Endothelial cell of umbilical vein (primary cell): ENCODE measurements around the gene MT1HL1. TPM values are rescaled to one million over a fixed set of nuclear protein-coding genes. Genes with fewer than 3 reads are reported as not detected.

Experiments used
- BruUV-seq: library from RNA; stranded (reverse); fragments of 400-500 nt; replicated peaks from 2 replicates; lab custom pipeline; 2021; lab: Mats Ljungman, UMichigan
- CTCF ChIA-PET: fragments of 300-600, 350-600 bp; sonication (Branson Sonifier 250); formaldehyde crosslinking; loops from one replicate; lab custom pipeline; 2021; ENCODE audit warnings: antibody characterized with exemption, inconsistent platforms; lab: Charles Lee
- POLR2A ChIA-PET: fragments of 300-600, 350-600 bp; sonication (Branson Sonifier 250); formaldehyde crosslinking; loops from one replicate; lab custom pipeline; 2021; ENCODE audit warnings: antibody characterized with exemption, inconsistent platforms; lab: Charles Lee
- DNase-seq: peaks from one replicate; pipeline ENCODE4 v3.0.0-alpha.2; 2011; ENCODE audit warnings: low read depth, low spot score
- FAIRE-seq: peaks from 2 replicates; lab custom pipeline; 2011; peaks lifted over from hg19 to GRCh38; lab: Jason Lieb, UNC
- H2AFZ ChIP-seq: 2 replicates; pipeline ENCODE4 v1.6.0; 2012; ENCODE audit warnings: low read depth, low read length, control low read depth, inconsistent platforms
- H3K27ac ChIP-seq: 2 replicates; pipeline ENCODE4 v1.5.1; 2011; ENCODE audit warnings: low read depth, mild to moderate bottlenecking, control low read depth, low read length, moderate library complexity; ENCODE audit not compliant: insufficient read depth
- H3K27me3 ChIP-seq, 2 experiments: 2 replicates each; pipeline versions ENCODE4 v1.6.0 to v1.6.1; 2011; ENCODE audit warnings: low read length in 2 of 2, mixed read lengths in 1 of 2; ENCODE audit not compliant: control insufficient read depth in 2 of 2, insufficient read depth in 2 of 2
- H3K36me3 ChIP-seq, 2 experiments: 2 replicates in 1 of 2; 3 replicates in 1 of 2; pipeline ENCODE4 v1.5.1; 2011; ENCODE audit warnings: low read length in 2 of 2, mild to moderate bottlenecking in 1 of 2, moderate library complexity in 1 of 2; ENCODE audit not compliant: control insufficient read depth in 2 of 2, insufficient read depth in 2 of 2; ENCODE audit errors: extremely low read depth in 1 of 2
- H3K4me1 ChIP-seq: 3 replicates; pipeline ENCODE4 v1.5.1; 2011; ENCODE audit warnings: mild to moderate bottlenecking, low read length; ENCODE audit not compliant: control insufficient read depth, insufficient read depth; ENCODE audit errors: extremely low read depth
- H3K4me2 ChIP-seq: 2 replicates; pipeline ENCODE4 v1.6.1; 2011; ENCODE audit warnings: low read length, control low read depth, mixed read lengths; ENCODE audit not compliant: insufficient read depth
- H3K4me3 ChIP-seq, 3 experiments: fragments of 200-600 bp in 1 of 3; sonication (generic), shearing (Covaris generic) in 1 of 3; replicated peaks in 1 of 3; 2 replicates each; pipeline ENCODE4 v1.5.1; 2011 to 2016; ENCODE audit warnings: control low read depth in 3 of 3, low read length in 3 of 3, mild to moderate bottlenecking in 2 of 3, inconsistent platforms in 1 of 3, low read depth in 1 of 3, moderate library complexity in 1 of 3; ENCODE audit not compliant: insufficient read depth in 1 of 3
- H3K79me2 ChIP-seq: 2 replicates; pipeline ENCODE4 v1.6.0; 2012; ENCODE audit warnings: low read length, inconsistent platforms; ENCODE audit not compliant: control insufficient read depth, insufficient read depth
- H3K9ac ChIP-seq: replicated peaks from 2 replicates; pipeline ENCODE3; 2011; ENCODE audit warnings: low read length, control low read depth; ENCODE audit not compliant: insufficient read depth; ENCODE audit errors: extremely low read depth
- H3K9me1 ChIP-seq: replicated peaks from 3 replicates; pipeline ENCODE4 v1.6.0; 2011; ENCODE audit warnings: mild to moderate bottlenecking, low read length; ENCODE audit not compliant: control insufficient read depth, insufficient read depth; ENCODE audit errors: extremely low read depth
- H3K9me3 ChIP-seq: replicated peaks from 2 replicates; pipeline ENCODE4 v1.5.1; 2012; ENCODE audit warnings: low read length, inconsistent platforms; ENCODE audit not compliant: control insufficient read depth, insufficient read depth
- H4K20me1 ChIP-seq: replicated peaks from 2 replicates; pipeline ENCODE3; 2011; ENCODE audit warnings: mild to moderate bottlenecking, low read length; ENCODE audit not compliant: control insufficient read depth, insufficient read depth; ENCODE audit errors: extremely low read depth
- EZH2 ChIP-seq: IDR thresholded peaks from 2 replicates; pipeline ENCODE4 v1.6.1; 2012; ENCODE audit warnings: borderline replicate concordance, low read depth, mild to moderate bottlenecking, moderate library complexity, low read length, inconsistent platforms; ENCODE audit not compliant: severe bottlenecking
- FOS ChIP-seq: IDR thresholded peaks from 2 replicates; pipeline ENCODE4 v1.6.1; 2011; ENCODE audit warnings: mild to moderate bottlenecking, low read length, moderate library complexity, borderline replicate concordance; ENCODE audit not compliant: insufficient read depth
- GATA2 ChIP-seq: IDR thresholded peaks from 2 replicates; pipeline ENCODE4 v1.7.0; 2011; ENCODE audit warnings: low read depth, mild to moderate bottlenecking, moderate library complexity, mixed read lengths, low read length; ENCODE audit not compliant: insufficient read length, insufficient read depth
- JUN ChIP-seq: IDR thresholded peaks from 2 replicates; pipeline ENCODE4 v1.6.1; 2011; ENCODE audit warnings: borderline replicate concordance, low read depth; ENCODE audit not compliant: insufficient read length, insufficient read depth
- MYC ChIP-seq: IDR thresholded peaks from one replicate; pipeline ENCODE4 v1.6.1; 2011; ENCODE audit warnings: mild to moderate bottlenecking, low read depth, low read length
- POLR2AphosphoS5 ChIP-seq: IDR thresholded peaks from 2 replicates; pipeline ENCODE4 v1.6.1; 2012; ENCODE audit warnings: low read depth, mild to moderate bottlenecking, control low read depth, low read length, moderate library complexity; ENCODE audit not compliant: insufficient read depth
- dilution Hi-C: fragments of 300-500 bp; cut with MboI; formaldehyde crosslinking; loops from one replicate; pipeline ENCODE4 v1.15.0; 2019; ENCODE audit warnings: low sequenced_read_pairs; ENCODE audit not compliant: extremely low pct_ligation_motif_present
- intact Hi-C: fragments of 100-400 bp; cut with micrococcal nuclease; formaldehyde crosslinking; loops from one replicate; pipeline ENCODE4 v1.10.0; 2022
- polyA plus RNA-seq, 4 experiments: library from polyadenylated mRNA; depleted of rRNA in 3 of 4; stranded (reverse) in 3 of 4; unstranded in 1 of 4; fragments of >200 nt; gene quantifications; 2 replicates each; pipeline versions ENCODE4 v1.2.1 to v1.2.3, GENCODE V29; 2011 to 2012; ENCODE audit warnings: missing spikeins in 1 of 4
- total RNA-seq: library from RNA; stranded (reverse); gene quantifications from 2 replicates; pipeline ENCODE4 v1.2.3, GENCODE V29; 2021
- TF ChIP-seq, protein P1 (sequence below): IDR thresholded peaks from 2 replicates; pipeline ENCODE4 v1.6.1; 2011; ENCODE audit not compliant: insufficient read depth, insufficient read length
- TF ChIP-seq, protein P2 (sequence below), 2 donors: IDR thresholded peaks; 1 replicate in 1 of 2; 2 replicates in 1 of 2; pipeline ENCODE4 v1.5.1; 2011; ENCODE audit warnings: low read length in 2 of 2, mild to moderate bottlenecking in 2 of 2, moderate library complexity in 2 of 2, control low read depth in 1 of 2, inconsistent platforms in 1 of 2, low read depth in 1 of 2; ENCODE audit not compliant: insufficient read depth in 1 of 2; ENCODE audit errors: extremely low read depth in 1 of 2

Gene MT1HL1
- total and polyA plus RNA-seq, 2 donors (not counting 3 experiments of a cell fraction or from before 2014, with no cell fraction given): not detected

DNA sequence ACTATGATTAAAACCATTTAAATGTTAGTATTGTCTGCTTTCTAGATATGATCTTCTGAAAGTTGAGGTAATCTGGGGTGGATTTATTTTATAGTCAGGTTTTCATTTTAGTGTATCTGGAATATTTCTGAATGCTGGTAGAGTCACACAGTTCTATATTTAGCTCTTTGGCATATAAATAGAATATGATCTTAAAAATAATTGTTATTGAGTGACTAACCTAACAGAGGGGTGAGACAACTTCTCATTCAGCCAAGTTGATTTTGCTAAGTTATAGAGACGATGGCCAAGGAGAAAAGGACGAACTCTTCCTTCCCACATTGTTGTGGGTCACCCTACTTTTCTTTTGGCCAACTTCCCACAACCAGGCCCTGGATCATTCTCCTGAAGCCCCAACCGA, 7.2 kb upstream of the MT1HL1 start:
- no peaks in the 10 kb centered on the region for H3K27me3 ChIP-seq
- no TSS peak for BruUV-seq
- dilution Hi-C loops: no loop called here
- H3K27ac ChIP-seq: no peak overlapping the region
- no peaks in the 10 kb centered on the region for H3K36me3 ChIP-seq
- H3K9ac ChIP-seq: no peak overlapping the region
- peaks cover 4% of the 10 kb centered on the region for H3K9me3 ChIP-seq
- CTCF ChIA-PET: interaction anchor here (0.6 kb wide), 1 partner anchor 15 kb away, joined by 3 read pairs; no protein-coding TSS in a partner anchor
- no peak overlapping the region for H3K4me3 ChIP-seq
- no peaks in the 10 kb centered on the region for H3K9me1 ChIP-seq
- DNase-seq: no peak
- no peaks in the 10 kb centered on the region for H3K4me1 ChIP-seq
- POLR2A ChIA-PET: no interaction called here
- no peak overlapping the region for H3K4me2 ChIP-seq
- no peak for FAIRE-seq
- H2AFZ ChIP-seq: no peak overlapping the region
- intact Hi-C loops: no loop called here
- TF ChIP-seq POLR2AphosphoS5 (no peak), GATA2 (no peak), FOS (no peak), MYC (no peak), JUN (no peak)
- H4K20me1 ChIP-seq: no peaks in the 10 kb centered on the region
- no peaks in the 10 kb centered on the region for H3K79me2 ChIP-seq

DNA sequence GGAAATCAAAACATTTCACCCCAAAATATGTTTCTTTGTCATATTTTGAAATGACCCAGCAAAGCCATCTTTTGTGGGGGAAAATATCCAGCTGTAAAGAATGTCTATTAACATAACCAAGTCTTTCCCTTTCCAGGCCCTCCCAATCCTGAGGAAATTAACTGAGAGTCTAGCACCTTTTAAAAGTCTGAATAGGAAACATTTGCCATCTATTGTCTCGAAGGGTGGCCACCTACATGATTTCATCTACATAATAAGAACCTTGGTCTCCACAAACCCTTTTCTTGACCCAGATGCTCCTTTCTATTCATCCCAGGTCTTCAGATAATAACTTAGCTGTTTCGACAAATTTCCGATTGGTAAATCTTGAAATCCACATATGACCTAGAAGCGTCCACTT, 5.4 kb upstream of the MT1HL1 start:
- ChIA-PET CTCF (no interaction called here), POLR2A (no interaction called here)
- intact Hi-C loops (no loop called here), dilution Hi-C loops (no loop called here)
- Histone ChIP-seq H3K9ac (no peak overlapping the region), H3K36me3 (no peaks in the 10 kb centered on the region), H3K4me2 (no peak overlapping the region), H3K4me1 (no peaks in the 10 kb centered on the region), H3K79me2 (no peaks in the 10 kb centered on the region), H3K4me3 (no peak overlapping the region), H3K9me3 (peaks cover 4% of the 10 kb centered on the region), H3K27me3 (no peaks in the 10 kb centered on the region), H3K9me1 (no peaks in the 10 kb centered on the region), H3K27ac (no peak overlapping the region), H4K20me1 (no peaks in the 10 kb centered on the region), H2AFZ (no peak overlapping the region)
- no peak for DNase-seq
- no TSS peak for BruUV-seq
- TF ChIP-seq POLR2AphosphoS5: no peak
- no peak for TF ChIP-seq EZH2
- TF ChIP-seq, protein P1, sequence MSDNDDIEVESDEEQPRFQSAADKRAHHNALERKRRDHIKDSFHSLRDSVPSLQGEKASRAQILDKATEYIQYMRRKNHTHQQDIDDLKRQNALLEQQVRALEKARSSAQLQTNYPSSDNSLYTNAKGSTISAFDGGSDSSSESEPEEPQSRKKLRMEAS: no peak
- TF ChIP-seq, protein P2, sequence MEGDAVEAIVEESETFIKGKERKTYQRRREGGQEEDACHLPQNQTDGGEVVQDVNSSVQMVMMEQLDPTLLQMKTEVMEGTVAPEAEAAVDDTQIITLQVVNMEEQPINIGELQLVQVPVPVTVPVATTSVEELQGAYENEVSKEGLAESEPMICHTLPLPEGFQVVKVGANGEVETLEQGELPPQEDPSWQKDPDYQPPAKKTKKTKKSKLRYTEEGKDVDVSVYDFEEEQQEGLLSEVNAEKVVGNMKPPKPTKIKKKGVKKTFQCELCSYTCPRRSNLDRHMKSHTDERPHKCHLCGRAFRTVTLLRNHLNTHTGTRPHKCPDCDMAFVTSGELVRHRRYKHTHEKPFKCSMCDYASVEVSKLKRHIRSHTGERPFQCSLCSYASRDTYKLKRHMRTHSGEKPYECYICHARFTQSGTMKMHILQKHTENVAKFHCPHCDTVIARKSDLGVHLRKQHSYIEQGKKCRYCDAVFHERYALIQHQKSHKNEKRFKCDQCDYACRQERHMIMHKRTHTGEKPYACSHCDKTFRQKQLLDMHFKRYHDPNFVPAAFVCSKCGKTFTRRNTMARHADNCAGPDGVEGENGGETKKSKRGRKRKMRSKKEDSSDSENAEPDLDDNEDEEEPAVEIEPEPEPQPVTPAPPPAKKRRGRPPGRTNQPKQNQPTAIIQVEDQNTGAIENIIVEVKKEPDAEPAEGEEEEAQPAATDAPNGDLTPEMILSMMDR (IDR thresholded peaks at IDR 0.05; ENCODE audit: extremely low read depth in 1 of 2, insufficient read depth in 1 of 2, low read depth in 1 of 2, low read length in 2 of 2): no peak
- TF ChIP-seq JUN: no peak
- no peak for FAIRE-seq
